OCI-LY1 (cell line): Measurements from ENCODE around the gene RASGRF2.

Experiments used
- CTCF ChIP-seq: fragments of 200-600 bp; sonication (generic), shearing (Covaris generic); IDR thresholded peaks from 2 replicates; pipeline ENCODE4 v1.5.1; 2017; ENCODE audit warnings: mild to moderate bottlenecking, antibody characterized with exemption, low read length, moderate library complexity, mixed read lengths
- EZH2 ChIP-seq: fragments of 200-600 bp; sonication (generic), shearing (Covaris generic); IDR thresholded peaks from 2 replicates; pipeline ENCODE4 v1.8.0; 2017; ENCODE audit warnings: borderline replicate concordance, mixed run types, mild to moderate bottlenecking, antibody characterized with exemption, low read length, moderate library complexity, mixed read lengths

DNA sequence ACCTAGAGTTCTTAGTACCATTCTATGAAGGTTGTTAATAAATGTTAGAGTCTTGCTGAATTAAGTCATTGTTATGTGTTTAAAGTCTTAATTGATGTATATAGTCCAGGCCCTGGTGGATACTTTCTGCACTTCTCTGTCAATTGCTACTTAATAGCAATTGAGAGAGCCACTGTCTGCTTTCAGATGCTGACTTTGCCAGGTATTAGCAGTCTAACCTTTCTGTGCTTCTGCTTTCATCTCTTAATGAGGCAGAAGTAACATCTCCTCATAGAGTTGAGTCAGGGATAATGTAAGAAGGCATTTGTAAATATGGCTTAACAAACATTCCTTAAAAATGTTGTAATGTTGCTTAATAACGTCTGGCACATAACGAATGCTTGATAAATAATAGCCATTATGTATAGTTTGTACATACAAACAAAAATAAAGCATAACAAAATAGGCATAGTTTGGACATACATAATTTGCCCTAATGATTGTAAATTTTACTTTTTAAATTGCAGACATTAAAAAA, 28.3 kb downstream of the RASGRF2 start:
- TF ChIP-seq CTCF (no peak), EZH2 (no peak)
